DLD1 (cell line): Measurements from ENCODE around the gene MAB21L1.

ENCODE experiments used
- in situ Hi-C: cut with HindIII; loops from 2 replicates; pipeline ENCODE4 v1.10.0; 2017; ENCODE audit warnings: low sequenced_read_pairs

Gene MAB21L1

DNA sequence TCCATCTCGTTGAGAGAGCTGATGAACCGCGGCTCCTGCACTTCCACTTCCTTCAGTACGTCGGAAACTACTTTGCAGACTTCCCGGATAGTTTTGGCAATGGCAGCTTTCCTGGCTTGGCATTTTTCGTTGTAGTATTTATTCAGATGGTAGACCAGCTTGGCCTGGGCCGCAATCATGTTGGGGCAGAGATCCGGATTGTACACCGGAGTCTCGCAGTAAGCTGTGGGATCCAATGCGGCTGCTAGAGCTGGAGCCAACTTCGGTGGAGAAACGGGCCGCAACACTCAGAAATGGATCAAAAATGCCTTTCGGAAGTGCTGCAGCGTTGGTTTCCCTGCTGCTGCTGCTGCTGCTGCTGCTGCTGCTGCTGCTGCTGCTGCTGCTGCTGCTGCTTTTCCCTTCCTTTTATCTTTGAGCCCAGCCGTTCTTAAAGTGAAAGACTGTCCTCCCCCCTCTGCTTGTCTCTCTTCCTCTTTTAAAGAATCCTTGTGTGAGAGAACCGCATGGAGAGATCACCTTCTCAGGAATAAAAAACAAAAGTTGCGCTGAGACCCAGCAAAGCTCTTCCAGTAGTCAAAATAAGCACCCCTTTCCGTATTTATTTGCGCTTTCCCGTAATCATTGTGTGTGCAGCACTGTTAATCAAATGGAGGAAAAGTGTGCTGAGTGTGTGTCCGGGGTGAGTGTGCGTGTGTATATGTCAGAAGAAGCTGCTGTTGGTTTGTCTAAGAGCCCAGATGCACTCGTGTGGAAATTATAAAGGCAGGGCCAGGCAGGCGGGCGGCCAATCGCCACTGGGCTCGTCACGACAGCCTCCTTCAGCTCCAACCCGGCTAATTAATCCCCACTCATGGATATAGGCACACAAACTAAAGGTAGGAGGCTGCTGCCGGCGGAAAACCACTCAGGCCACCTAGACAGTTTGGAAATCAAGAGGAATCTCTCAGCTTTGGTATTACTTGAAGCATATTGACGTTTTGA lies at the start of gene MAB21L1:
Gene MAB21L1, minus strand, starts transcription at position 730 of the 984 bp plus-strand sequence. Its CDS starts 551 bp downstream, at position 179.
- in situ Hi-C loops = no loop called here

DNA sequence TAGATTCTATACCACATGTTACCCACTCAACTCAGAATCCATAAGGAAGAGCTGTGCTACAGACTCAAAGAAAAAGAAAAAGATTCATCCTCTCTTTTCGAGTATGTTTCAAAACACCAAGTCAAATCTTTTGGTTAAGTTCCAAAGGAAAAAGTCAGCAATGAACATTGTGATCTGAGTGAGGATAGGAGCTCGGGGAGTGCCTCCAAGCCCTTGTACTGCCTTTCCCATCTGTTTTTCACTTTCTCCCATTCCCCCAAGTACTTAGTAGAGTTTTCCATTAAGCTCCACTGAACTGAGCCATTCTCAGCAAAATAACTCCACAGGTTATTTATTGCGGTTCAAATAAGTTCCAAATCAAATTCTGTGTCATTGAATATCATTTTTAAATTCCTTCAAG lies 47.7 kb upstream of the MAB21L1 start:
- in situ Hi-C loops = no loop called here

DNA sequence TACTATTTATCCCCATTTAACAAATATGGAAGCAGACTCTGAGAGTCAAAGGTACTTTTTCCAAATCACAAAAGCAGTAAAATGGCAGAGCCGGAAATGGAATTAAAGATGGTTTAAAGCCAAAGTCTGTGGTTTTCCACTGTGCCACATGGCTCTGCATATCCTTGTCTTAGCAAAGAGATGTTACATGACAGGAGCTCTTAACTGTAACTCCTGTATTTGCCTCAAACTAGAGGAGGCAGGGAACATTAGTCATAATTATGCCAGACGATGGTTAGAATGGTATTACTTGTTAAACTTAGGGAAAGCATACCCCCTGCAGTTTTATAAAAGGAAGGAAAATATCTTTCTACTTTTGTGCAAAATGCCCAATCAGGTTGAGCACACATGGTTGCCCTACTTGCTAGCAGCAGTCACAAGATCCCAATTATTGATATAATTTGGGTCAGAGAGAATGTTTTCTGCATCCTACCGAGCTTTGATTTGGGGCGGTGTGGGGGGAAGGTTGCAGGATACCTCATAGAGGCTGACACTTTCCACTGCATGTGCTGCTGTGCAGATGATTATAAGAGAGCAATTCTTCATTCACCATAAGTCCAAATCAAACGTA lies 42.0 kb upstream of the MAB21L1 start:
- in situ Hi-C loops = no loop called here

DNA sequence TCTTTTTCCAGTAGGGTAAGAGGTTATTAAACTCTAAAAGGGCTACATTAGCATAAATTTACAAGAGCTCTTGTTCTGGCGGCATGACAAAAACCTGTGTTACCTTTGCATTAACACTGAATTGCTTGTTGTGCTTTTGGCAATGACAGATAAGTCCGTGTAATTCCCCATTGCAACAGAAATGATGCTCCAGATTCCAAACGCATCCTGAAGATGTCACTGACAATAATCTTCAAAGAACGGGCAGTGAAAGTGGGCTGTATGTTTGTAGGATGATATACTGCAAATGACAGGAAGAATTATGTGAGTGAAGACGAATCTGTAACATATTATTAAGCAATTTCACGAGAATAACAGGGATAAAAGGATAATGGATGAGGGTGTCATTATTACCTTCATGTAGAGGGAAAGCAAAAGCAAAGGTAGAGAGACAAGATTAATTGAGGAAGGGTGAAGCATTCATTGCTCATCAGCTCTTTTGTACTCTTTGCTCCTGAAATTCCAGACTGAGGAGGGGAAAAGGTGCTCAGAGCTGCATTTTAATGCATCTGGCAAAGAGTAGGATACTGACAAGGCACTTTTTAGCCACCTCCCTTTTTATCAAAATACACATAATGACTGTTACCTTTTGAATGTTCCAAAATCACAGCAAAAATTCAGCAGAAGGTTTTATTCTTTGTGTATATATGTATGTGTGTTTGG lies 38.5 kb upstream of the MAB21L1 start:
- in situ Hi-C loops = no loop called here

DNA sequence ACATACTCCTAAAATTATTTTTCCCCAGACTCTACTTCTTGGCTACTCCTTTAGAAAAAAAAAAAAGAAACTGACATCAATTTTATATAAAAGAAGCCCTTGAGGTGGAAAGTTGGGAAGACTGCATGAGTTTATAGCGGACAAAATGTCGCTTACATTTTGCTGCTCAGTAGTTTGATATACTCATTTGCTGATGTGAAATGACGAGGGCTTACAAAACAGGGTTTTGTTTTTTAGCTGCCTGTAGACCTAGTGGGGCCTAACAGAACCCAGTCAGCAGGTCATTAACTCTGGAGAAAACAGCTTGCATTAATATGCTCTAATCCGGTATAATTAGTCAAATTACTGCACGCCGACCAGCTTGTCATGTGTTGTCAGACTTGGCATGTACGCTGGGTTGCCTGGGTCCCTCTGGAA lies 37.6 kb upstream of the MAB21L1 start:
- in situ Hi-C loops = no loop called here

DNA sequence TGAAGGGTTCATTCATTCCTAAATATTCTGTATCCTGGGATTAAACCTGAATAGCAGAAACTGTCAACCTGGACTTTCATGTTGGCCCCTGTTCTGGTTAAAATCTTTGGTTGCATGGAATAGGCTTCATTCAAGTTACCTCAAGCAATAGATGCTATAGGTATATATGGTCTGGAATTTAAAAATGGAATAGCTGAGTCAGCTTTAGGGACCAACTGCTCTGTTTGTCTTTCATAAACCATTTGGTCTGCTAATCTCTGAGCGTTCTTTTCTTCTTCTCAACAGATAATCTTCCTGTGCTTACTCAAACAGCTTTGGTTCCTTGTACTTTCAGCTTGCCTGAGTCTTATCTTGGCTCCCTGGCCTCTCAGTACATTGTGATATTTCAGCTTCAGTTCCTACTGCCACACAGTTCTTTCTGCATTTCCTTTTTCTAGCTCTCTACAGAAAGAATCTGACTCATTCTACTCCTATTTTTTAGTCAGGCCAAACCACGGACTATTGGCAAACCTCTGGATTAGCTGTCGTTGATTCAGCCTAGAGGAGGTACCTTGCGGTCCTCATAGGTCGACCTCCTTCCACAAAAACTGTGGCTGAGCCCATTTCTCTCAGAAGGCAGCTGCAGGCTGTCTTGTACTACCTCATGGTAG lies 35.9 kb upstream of the MAB21L1 start:
- in situ Hi-C loops = no loop called here

DNA sequence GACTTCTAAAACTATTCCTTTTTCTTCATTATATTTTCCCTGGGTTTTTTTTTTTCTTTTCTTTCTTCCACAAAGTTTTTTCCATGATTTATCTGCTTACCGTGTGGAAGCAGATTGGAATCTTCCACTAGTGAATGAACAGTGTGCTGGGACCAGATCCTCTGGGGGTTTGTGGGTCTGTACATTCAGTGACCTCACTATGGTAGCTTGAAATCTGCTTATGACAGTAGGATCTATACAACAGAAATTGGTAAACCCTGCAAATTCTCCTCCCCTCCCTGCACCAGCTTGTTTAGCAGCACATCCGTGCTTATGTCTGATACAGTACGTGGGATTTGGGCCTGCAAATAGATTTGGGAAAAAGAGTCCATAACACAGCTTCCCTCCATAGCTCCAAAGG lies 26.0 kb upstream of the MAB21L1 start:
- in situ Hi-C loops = no loop called here

DNA sequence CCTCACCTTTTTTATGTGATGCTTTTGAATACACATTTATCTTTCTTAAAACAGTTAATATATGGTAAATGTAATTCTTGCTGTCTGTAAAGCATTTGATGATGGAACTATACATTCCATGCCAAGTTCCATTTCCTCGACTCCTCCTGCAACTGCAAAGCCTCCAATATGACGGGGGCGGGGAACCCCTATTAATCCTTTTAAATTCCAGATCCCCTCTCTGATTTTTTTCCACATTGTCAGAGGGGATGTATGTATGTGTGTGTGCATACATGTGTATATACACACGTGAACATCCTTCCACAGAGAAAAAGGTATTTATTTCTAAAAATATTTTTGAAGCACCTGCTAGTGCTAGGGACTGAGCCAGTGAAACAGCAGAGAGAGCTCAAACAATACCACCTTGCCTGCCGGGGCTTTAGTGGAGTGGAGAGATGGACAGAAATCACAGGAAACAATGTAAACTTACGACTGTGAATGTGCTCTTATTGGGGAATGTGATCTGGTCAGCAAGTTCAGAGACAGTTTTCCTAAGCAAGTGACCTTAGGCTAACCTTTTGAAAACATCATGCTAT lies 25.3 kb upstream of the MAB21L1 start:
- in situ Hi-C loops = no loop called here

DNA sequence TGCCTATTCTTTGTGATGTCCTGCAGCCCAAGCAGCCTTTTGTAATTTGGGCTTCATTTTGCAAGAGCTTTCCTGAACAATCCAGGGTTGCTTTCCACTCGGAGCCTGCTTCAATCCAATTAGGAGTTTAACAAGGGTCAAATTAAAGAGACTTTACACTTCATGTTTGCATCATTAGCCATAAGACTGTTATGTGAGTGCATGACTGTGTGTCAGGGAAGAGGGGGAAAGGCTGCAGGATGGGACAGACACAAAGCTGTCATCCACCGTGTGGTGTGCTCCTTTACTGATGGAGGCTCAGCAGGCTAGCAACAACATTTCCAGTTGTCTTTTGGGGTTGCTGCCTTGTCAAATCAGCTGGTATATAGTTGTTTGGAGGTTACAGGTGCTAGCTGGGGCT lies 23.7 kb upstream of the MAB21L1 start:
- in situ Hi-C loops = no loop called here

DNA sequence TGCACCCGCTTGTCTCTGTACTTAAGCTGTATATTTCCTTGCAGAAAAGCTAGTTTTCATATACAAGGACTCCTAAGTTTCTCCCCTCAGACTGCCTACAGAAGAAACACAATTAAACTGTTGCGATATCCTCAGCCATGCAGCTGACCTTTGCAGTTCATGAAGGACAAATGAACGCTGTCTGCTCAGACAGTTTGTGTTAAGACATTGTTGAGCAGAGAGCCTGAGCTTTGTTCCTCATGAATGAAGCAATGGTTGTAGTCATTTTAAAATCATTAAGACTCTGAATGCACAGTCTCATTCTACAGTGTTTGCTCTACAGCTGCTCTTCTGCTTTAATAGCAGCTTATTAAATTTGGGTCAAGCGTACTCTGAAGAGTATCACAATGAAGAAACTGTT lies 23.2 kb upstream of the MAB21L1 start:
- in situ Hi-C loops = no loop called here

DNA sequence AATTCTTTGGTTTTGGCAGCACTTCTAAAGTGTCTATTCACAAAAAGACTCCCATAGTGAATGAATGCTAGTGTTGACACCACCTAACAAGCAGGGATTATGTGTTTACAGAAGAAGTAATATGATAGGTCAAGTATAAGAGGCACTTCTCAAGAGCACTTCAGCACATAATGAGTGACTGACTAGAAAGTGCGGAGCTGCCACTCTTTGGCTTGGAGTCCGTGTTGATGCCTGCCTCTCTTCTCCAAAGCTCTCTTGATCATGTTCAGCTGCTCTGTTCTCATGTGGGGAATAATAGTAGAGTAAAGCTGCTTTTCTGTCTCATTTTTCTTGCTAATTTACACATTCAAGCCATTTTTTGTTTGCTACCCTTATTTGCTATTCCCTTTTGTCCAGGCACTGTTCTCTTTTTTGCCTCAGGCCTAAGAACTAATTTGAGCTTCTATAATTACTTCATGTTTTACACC lies 22.7 kb upstream of the MAB21L1 start:
- in situ Hi-C loops = no loop called here

DNA sequence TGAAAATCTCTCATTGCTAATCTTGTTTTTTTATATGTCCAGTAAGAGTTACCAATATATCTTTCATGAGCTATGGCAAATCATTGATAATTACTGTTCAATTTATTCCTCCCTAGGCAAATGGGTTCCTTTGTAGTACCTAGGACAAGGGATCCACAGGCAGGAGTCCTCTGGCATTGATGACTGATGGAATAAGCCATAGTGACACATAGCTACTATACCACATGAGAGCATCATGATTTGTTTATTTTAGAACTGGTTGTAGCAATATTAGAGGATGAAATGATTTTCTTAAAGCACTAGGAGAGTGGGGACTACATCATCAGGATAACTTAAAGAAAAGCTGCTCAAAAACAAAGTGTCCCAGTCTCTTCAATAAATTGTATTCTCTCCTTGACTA lies 21.7 kb upstream of the MAB21L1 start:
- in situ Hi-C loops = no loop called here

DNA sequence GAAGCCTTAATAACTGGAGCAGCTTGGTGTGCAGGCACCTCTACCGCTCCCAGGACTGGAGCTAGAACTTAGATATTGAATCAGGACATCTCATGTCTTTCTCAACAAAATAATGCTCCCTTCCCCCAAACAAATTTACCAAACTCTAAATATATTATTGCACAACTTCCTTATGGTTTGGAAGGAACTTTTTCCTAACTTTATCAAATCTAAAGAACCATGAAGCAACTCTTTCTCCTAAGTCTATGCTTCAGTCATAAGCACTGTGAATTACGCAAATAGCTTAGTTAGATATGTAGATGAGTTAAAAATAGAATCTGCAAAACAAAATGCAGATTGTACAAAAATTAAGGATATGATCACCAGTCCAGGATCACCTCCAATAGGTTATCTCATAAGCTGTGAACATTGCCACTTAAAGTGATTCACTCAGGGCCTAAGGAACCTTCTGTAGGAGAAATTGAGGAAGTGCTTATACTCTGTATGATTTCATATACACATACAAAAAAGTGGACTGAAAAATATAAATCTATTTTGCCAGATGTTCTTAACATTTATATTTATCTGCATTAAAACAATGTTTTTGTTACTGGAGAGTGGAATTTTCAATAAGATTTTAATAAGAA lies 20.4 kb upstream of the MAB21L1 start:
- in situ Hi-C loops = no loop called here

DNA sequence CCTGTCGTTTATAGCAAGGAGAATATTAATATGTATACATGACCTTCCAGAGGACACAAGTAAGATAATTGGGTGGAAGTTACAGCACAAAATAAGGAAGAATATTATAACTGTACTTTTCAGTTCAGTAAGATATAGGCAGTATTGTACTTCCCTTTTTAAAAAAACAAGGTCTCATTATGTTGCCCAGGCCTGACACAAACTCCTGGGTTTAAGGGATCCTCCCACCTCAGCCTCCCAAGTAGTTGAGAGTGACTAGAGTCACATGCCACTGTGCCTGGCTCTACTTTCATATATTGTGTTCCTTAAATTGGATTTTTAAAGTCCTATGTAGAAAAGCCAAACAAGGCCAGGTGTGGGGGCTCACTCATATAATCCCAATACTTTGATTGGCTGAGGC lies 19.5 kb upstream of the MAB21L1 start:
- in situ Hi-C loops = no loop called here

DNA sequence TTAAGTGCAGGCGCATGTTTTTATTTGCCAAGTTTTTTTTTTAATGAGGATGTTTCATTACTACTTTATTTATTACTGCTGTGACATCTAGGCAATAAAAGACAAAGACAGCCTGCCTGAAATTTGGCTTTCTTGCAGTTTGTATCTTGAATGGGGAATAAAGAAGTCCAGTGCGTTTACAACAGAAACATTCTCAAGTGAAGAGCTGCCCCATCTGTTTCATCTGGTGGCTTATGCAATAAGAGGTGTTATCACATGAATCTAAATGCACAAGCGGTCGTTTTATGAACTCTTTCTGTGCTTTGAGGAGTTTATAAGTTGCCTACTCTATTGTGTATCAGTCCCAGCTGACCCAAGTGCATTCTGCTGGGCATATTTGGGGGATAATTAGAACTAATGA lies 12.6 kb upstream of the MAB21L1 start:
- in situ Hi-C loops = no loop called here

DNA sequence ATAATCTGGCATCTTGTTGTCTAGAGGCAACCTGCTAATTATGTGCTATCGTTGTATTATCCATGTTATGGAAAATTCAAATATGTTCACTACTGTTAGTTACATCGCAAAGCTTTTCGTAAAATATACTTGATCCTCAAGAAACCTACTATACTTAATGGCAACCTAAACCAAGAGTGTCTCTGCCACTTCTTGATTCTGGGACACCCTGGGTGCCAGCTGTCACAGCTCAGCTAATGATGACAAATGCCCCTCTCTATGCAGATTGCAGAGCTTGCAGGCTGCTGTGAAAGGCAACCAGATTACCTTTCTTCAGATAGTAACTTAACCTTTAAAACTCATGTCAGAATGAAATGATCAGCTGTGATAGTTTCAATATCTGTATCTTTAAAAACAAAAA lies 8.9 kb upstream of the MAB21L1 start:
- in situ Hi-C loops = no loop called here

DNA sequence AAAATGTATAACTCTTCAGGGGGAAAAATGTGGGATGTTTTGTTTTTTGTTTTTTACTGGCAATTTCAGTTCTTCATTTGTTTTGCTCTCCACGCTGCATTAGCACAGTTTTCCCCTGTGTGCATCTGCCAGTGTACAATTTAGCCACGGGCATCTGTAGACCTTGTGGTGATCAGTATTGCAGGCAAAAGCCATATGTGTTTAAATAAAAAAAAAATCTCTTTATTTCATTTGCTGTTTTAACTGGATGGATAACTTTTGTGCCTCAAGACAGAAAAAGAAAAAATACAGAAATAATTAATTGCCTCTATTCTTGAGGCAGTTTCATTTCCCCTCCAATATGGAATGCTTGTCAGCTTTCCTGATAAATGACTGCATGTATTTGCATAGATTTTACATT lies 7.9 kb upstream of the MAB21L1 start:
- in situ Hi-C loops = no loop called here

DNA sequence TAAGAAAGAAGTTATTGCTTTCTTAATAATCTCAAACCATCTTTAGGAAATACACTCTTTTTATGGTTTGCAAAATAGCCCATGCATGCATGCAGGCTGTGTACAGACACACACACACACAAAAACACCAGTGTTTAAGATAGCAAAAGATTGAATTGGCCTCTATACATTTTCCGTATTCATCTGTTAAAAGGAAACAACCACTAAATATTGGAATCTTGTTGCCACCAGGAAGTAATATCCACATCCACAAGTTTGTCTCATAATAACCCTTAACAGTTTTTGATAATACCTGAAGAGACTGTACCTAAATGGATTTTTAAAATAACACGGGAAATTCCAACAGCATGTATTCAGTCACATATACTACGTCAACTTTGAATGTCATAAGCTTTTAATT lies 7.3 kb upstream of the MAB21L1 start:
- in situ Hi-C loops = no loop called here

DNA sequence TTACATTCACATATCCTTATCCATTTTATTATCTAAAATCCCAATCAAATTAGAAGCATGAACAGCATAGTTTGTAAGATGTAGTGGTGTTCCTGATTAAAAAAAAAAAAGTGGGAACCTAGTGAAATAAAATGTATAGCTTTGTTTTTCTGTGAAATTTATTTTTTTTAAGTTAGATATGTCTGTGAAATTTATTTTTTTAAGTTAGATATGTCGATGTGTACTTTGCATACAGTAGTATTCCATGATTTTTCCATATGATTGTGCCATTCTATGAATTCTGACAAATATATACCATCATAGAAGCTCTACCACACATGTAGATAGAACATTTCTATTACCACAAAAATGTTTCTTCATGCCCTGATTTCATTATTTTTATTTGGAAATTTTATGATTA lies 6.0 kb upstream of the MAB21L1 start:
- in situ Hi-C loops = no loop called here

DNA sequence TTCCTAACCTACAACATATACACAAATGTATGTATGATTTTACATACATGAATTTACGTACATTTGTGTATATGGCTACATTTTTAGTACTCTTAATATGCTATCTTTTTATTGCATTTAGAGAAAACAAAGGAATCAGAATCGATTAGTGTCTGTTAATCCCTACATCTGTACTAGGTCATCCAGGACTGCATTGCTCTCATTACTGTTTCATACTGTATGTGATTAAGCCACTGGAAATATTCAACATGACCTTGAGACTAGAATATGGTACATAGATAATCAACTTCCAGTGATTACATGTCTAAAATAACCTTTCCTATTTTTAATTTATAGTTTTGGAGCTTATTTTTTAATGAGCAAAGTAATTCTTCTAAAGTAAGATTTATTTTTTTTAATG lies 5.3 kb upstream of the MAB21L1 start:
- in situ Hi-C loops = no loop called here
